ENCODE results near the gene GAS7. TPM values are rescaled to one million over a fixed set of nuclear protein-coding genes. Genes with fewer than 3 reads are reported as not detected.
"Not testable (repeated sequence)": the region's sequence is repeated elsewhere in the genome, so short reads cannot be mapped to it uniquely, and the experiment has no call there.

Gene GAS7
- polyA plus RNA-seq, 6 donors from 2014 or later = 1.1 to 3.6 (median 1.8) TPM; not detected in 1

GRCh38 chr17:9937241-9937761, 261.1 kb downstream of the GAS7 start:
- Mint-ChIP-seq H3K4me3 (no peak overlapping the region), H3K27me3 (no peaks in the 10 kb centered on the region), H3K9me3 (peaks cover 0 to 13% (median 2%) of the 10 kb centered on the region in 7 donors), H3K36me3 (peaks cover 0 to 4% of the 10 kb centered on the region in 2 donors), H3K4me1 (no peaks in the 10 kb centered on the region), H3K27ac (no peak overlapping the region)
- ATAC-seq (ENCODE audit: low read depth in 2 of 2) (no peak), DNase-seq (no peak)

- Mint-ChIP-seq H3K27ac (peak overlapping the region in 1 of 6 donors; percentile 76), H3K4me1 (no peaks in the 10 kb centered on the region), H3K9me3 (peaks cover 0 to 13% (median 2%) of the 10 kb centered on the region in 7 donors), H3K4me3 (no peak overlapping the region), H3K36me3 (peaks cover 0 to 4% of the 10 kb centered on the region in 2 donors), H3K27me3 (no peaks in the 10 kb centered on the region)
- DNase-seq (no peak), ATAC-seq (ENCODE audit: low read depth in 2 of 2) (no peak)
Observed at GRCh38 chr17:9936095-9936494, 262.3 kb downstream of the GAS7 start.

GRCh38 chr17:9935408-9935807, 263.0 kb downstream of the GAS7 start:
- Mint-ChIP-seq H3K4me3 (no peak overlapping the region), H3K27me3 (no peaks in the 10 kb centered on the region), H3K27ac (no peak overlapping the region), H3K4me1 (no peaks in the 10 kb centered on the region), H3K36me3 (peaks cover 0 to 4% of the 10 kb centered on the region in 2 donors), H3K9me3 (peaks cover 0 to 13% (median 2%) of the 10 kb centered on the region in 7 donors)
- DNase-seq (no peak), ATAC-seq (ENCODE audit: low read depth in 2 of 2) (no peak)

DNA sequence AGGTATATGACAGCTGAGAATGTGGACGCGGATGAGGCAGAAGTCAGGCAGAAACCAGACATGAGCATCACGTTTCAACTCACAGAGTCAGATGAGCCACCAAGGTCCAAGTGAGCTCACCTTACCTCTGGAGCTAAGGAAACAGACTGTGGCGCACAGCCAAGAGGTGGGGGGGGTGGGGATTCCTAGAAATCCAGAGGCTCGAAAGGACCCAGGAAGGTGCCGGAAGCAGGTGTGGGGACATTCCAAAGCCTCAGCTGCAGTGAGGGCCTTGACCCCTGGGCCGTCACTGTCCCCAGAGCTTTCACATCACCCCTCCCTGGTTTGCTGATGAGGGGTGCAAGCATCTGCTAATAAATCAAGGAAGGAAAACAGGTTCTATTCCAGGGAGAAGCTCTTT, 264.1 kb downstream of the GAS7 start:
- H3K4me1 Mint-ChIP-seq = no peaks in the 10 kb centered on the region
- DNase-seq (no peak), ATAC-seq (ENCODE audit: low read depth in 2 of 2) (no peak)
- H3K36me3 Mint-ChIP-seq = peaks cover 0 to 4% of the 10 kb centered on the region in 2 donors
- no peak overlapping the region for H3K4me3 Mint-ChIP-seq
- peaks cover 0 to 13% (median 2%) of the 10 kb centered on the region in 7 donors for H3K9me3 Mint-ChIP-seq
- H3K27ac Mint-ChIP-seq = no peak overlapping the region
- H3K27me3 Mint-ChIP-seq = no peaks in the 10 kb centered on the region

- Mint-ChIP-seq H3K4me3 (no peak overlapping the region), H3K27me3 (no peaks in the 10 kb centered on the region)
Observed at GRCh38 chr17:9932491-9932890, 265.9 kb downstream of the GAS7 start.

GRCh38 chr17:9931144-9931741, 267.2 kb downstream of the GAS7 start:
- DNase-seq = no peak
- no peak overlapping the region for H3K4me3 Mint-ChIP-seq
- H3K27ac Mint-ChIP-seq = peak overlapping the region in 1 of 6 donors; percentile 60
- no peaks in the 10 kb centered on the region for H3K36me3 Mint-ChIP-seq
- no peaks in the 10 kb centered on the region for H3K9me3 Mint-ChIP-seq
- H3K27me3 Mint-ChIP-seq = no peaks in the 10 kb centered on the region
- ATAC-seq (ENCODE audit: low read depth in 2 of 2) = no peak
- no peaks in the 10 kb centered on the region for H3K4me1 Mint-ChIP-seq

More at GRCh38 chr17:9932491-9932890, 265.9 kb downstream of the GAS7 start:
- Mint-ChIP-seq H3K9me3 (no peaks in the 10 kb centered on the region), H3K4me1 (no peaks in the 10 kb centered on the region), H3K36me3 (no peaks in the 10 kb centered on the region), H3K27ac (peak overlapping the region in 1 of 6 donors; percentile 24)
- ATAC-seq (ENCODE audit: low read depth in 2 of 2) (no peak), DNase-seq (no peak)

GRCh38 chr17:9929871-9930270, 268.5 kb downstream of the GAS7 start:
- no peaks in the 10 kb centered on the region for H3K9me3 Mint-ChIP-seq

DNA sequence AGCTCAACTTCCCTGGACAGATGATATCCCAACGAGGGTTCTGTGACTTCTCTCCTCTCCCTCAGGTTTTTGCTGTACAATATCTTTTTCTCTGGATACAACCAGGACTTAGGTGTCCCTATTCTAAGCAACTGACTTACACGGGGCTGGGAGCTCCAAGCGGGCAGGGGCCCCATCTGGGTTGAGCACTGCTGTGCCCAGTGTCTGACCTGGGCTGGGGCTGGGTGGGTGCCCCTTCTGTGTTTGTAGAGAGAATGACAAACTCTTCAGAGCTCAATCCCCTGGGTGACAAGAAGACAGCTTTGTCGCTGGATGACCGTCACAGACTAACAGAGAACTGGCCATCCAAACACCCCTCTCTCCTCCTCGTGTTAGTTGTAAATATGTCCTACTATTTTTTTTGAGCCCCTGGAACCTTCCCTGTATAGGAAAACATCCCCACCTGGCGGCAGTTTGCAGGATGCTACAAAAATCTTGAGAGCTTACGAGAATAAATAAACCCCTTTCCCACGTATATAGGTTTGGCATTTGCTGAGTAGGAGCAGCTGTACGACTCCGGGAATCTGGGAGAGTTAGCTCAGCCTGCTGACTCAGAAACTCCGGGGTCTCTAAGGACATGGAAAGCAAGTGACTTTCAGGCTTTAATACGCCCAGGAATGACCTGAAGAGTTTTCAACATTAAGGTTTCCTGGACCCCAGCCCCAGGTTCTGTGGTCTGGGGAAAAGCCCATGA, 269.6 kb downstream of the GAS7 start:
- no peaks in the 10 kb centered on the region for H3K27me3 Mint-ChIP-seq
- no peaks in the 10 kb centered on the region for H3K9me3 Mint-ChIP-seq
- ATAC-seq (ENCODE audit: low read depth in 2 of 2) (no peak), DNase-seq (no peak)
- no peaks in the 10 kb centered on the region for H3K36me3 Mint-ChIP-seq
- H3K27ac Mint-ChIP-seq = peak overlapping the region in 1 of 6 donors; percentile 4
- H3K4me1 Mint-ChIP-seq = peaks cover 5 to 6% (median 6%) of the 10 kb centered on the region in 3 donors
- peak overlapping the region in 1 of 8 donors; percentile 2 for H3K4me3 Mint-ChIP-seq

More at GRCh38 chr17:9929871-9930270, 268.5 kb downstream of the GAS7 start:
- ATAC-seq (ENCODE audit: low read depth in 2 of 2) (no peak), DNase-seq (no peak)
- no peak overlapping the region for H3K4me3 Mint-ChIP-seq
- no peaks in the 10 kb centered on the region for H3K36me3 Mint-ChIP-seq
- no peaks in the 10 kb centered on the region for H3K27me3 Mint-ChIP-seq
- no peak overlapping the region for H3K27ac Mint-ChIP-seq
- H3K4me1 Mint-ChIP-seq = peaks cover 1 to 2% (median 2%) of the 10 kb centered on the region in 3 donors

DNA sequence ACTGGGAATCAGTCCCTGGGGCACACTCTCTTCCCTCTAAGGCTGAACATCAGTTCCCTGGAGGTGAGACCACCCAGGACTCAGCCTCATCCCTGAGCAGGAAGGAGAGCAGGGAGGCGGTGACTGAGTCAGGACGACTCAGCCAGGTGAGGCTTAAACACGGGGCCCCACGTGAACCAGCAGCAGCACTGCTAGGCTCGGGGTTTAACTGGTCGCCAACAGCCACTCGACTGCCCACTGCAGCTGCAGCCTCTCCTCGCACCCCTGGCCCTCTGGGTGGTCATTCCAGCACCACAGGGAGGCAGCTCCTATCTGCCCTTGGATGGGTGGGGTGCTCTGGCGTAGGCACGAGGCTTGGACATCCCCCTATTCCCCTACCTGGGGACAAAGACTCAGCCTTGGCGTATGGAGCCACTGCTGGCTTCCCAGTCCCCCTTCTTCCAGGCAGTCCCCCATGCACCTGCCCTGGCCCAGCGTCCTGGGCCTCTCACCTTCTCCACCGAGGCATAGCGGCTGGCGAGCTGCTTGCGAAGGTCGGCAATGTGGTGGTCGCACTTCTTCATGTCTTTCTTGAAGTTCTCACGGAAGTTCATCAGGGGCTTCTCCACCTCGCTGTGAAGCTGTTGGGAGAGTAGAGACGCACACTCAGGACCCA, 272.1 kb downstream of the GAS7 start:
- Mint-ChIP-seq H3K4me3 (no peak overlapping the region), H3K27me3 (no peaks in the 10 kb centered on the region), H3K9me3 (no peaks in the 10 kb centered on the region), H3K36me3 (no peaks in the 10 kb centered on the region), H3K4me1 (peaks cover 5 to 6% (median 6%) of the 10 kb centered on the region in 3 donors), H3K27ac (peak overlapping the region in 3 of 6 donors; percentile 15 to 81 (median 52))
- ATAC-seq (ENCODE audit: low read depth in 2 of 2) (no peak), DNase-seq (no peak)

GRCh38 chr17:9925457-9925856, 272.9 kb downstream of the GAS7 start:
- Mint-ChIP-seq H3K27ac (peak overlapping the region in 2 of 6 donors; percentile 15 to 81), H3K27me3 (no peaks in the 10 kb centered on the region), H3K4me3 (no peak overlapping the region), H3K36me3 (no peaks in the 10 kb centered on the region), H3K4me1 (peaks cover 5 to 6% (median 6%) of the 10 kb centered on the region in 3 donors), H3K9me3 (no peaks in the 10 kb centered on the region)
- ATAC-seq (ENCODE audit: low read depth in 2 of 2) = no peak
- no peak for DNase-seq

- H3K27me3 Mint-ChIP-seq = no peaks in the 10 kb centered on the region
- no peak overlapping the region for H3K4me3 Mint-ChIP-seq
- no peaks in the 10 kb centered on the region for H3K9me3 Mint-ChIP-seq
Observed at GRCh38 chr17:9924735-9925191, 273.6 kb downstream of the GAS7 start.

DNA sequence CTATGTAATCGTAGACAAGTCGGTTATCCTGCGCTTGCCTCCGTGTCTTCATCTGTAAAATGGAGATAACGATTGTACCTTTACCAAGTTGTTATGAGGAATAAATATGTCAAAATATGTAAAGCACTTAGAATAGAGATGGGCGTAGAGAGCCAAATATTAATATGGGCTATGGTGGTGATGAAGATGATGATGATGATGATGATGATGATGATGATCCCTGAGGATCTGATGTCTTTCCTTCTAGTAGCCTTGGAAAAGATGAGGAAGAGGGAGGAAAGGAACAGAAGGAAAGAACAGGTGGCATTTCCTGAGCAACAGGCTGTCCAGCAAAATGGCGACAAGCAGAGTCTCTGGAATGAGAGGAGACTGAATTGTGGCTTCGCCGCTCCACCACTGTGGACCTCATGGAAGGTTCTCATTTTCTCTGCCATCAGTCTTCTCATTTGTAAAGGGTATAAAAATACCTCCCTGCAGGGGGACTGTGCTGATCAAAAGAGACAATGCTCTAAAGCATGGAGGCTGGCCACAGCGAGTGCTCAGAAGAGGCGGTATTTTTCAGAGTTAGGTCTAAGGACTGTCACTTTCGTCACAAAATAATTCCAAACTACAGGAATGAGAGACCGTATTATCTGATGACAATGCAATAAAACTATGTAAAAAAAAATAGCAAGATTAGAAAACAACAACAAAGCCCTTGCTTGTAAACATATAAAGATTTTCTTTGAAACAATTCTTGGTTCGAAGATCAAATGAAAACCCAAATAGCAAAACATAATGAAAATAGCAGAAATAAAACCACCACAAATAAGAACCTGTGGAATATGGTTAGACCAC, 276.2 kb downstream of the GAS7 start:
- Mint-ChIP-seq H3K4me3 (no peak overlapping the region), H3K9me3 (no peaks in the 10 kb centered on the region), H3K4me1 (peaks cover 5 to 6% (median 6%) of the 10 kb centered on the region in 3 donors), H3K27ac (no peak overlapping the region), H3K27me3 (no peaks in the 10 kb centered on the region), H3K36me3 (no peaks in the 10 kb centered on the region)
- no peak for ATAC-seq (ENCODE audit: low read depth in 2 of 2)
- no peak for DNase-seq

More at GRCh38 chr17:9924735-9925191, 273.6 kb downstream of the GAS7 start:
- peak; percentile 38 to 66 for ATAC-seq (ENCODE audit: low read depth in 2 of 2)
- peak; percentile 58 for DNase-seq
- no peaks in the 10 kb centered on the region for H3K36me3 Mint-ChIP-seq
- peaks cover 5 to 6% (median 6%) of the 10 kb centered on the region in 3 donors for H3K4me1 Mint-ChIP-seq
- peak overlapping the region in 1 of 6 donors; percentile 83 for H3K27ac Mint-ChIP-seq

DNA sequence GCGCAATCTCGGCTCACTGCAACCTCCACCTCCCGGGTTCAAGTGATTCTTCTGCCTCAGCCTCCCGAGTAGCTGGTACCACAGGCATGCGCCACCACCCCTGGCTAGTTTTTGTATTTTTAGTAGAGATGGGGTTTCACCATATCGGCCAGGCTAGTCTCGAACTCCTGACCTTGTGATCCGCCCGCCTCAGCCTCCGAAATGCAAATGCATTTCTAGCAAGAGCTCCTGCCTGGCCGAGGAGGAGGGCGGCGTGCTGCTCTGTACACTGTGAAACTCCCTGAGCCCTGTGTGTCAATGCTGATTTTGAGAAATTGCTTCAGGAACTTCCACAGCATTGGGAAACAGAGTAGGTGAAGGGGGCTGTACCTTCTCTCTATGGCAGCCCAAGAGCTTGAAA, 277.2 kb downstream of the GAS7 start:
- H3K36me3 Mint-ChIP-seq; H3K9me3 Mint-ChIP-seq; ATAC-seq (ENCODE audit: low read depth in 2 of 2); H3K4me1 Mint-ChIP-seq; H3K4me3 Mint-ChIP-seq; H3K27me3 Mint-ChIP-seq; H3K27ac Mint-ChIP-seq; DNase-seq: not testable (repeated sequence)

Measured in naive B cell (primary cell).